Stimulated activated naive CD8-positive, alpha-beta T cell treated with anti-CD3 and anti-CD28 coated beads, Interleukin-15, Interleukin-2, amounts not matched to agents 100 U/mL and 50 U/mL, for 24 hours (primary cell): Measurements from ENCODE around the gene SUPT5H.

ENCODE experiments used
- ATAC-seq: fragments of 150-1000 bp; cut with Tn5 transposase; one replicate; pipeline ENCODE4 v1.10.0; 2021
- DNase-seq: peaks from one replicate; pipeline ENCODE4 v3.0.0; 2021

SUPT5H gene

GRCh38 chr19:39520541-39521484, 75.4 kb downstream of the SUPT5H start:
- no peak for ATAC-seq
- no peak for DNase-seq

- ATAC-seq (peak; percentile 37), DNase-seq (no peak)
Measured at GRCh38 chr19:39524495-39524894, 79.1 kb downstream of the SUPT5H start.

DNA sequence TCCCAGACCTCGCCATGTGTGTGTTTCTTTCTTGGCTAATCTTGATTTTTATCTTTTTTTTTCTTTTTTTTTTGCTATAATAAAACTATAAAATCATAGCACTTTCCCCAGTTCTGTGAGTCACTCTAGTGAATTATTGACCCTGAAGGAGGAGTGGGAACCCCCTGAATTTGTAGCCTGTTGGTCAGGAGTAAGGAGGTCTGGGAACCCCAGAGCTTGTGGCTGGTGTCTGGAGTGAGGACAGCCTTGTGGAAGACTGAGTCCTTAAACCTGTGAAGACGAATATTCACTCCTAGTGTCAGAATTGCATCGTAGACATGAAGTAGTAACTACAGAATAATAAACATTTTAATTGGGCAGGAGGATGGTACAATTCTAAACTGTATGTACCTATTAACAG, 79.8 kb downstream of the SUPT5H start:
- DNase-seq (no peak), ATAC-seq (no peak)
